Fibroblast of the aortic adventitia (primary cell): ENCODE data around the gene CHP1. TPM values are rescaled to one million over a fixed set of nuclear protein-coding genes. Genes with fewer than 3 reads are reported as not detected.
"Not testable (repeated sequence)": the region's sequence is repeated elsewhere in the genome, so short reads cannot be mapped to it uniquely, and the experiment has no call there.

Experiments
- DNase-seq: peaks from one replicate; pipeline ENCODE4 v3.0.0-alpha.2; 2010; ENCODE audit warnings: low read depth
- H3K4me3 ChIP-seq: 2 replicates; pipeline ENCODE4 v1.5.1; 2011; ENCODE audit warnings: low read depth, mild to moderate bottlenecking, control low read depth, low read length, moderate library complexity
- CTCF ChIP-seq: IDR thresholded peaks from 2 replicates; pipeline ENCODE4 v1.5.1; 2011; ENCODE audit warnings: mild to moderate bottlenecking, low read length, control low read depth, inconsistent platforms; ENCODE audit not compliant: insufficient read depth
- total RNA-seq: library from RNA; depleted of rRNA; stranded (reverse); fragments of >200 nt; gene quantifications from 2 replicates; pipeline ENCODE4 v1.2.3, GENCODE V29; 2012; ENCODE audit warnings: low replicate concordance

CHP1 gene
- total RNA-seq, 1 donor, result 120 TPM

GRCh38 chr15:41231422-41232226 is 556 bp downstream of the CHP1 start:
- peak; percentile 21 for DNase-seq
- no peak for TF ChIP-seq CTCF
- peak overlapping the region; percentile 97 for H3K4me3 ChIP-seq

- no peak overlapping the region for H3K4me3 ChIP-seq
- TF ChIP-seq CTCF, result no peak
- peak; percentile 78 for DNase-seq
Measured at GRCh38 chr15:41233367-41233771, 2.3 kb downstream of the CHP1 start.

- not testable (repeated sequence) for H3K4me3 ChIP-seq, DNase-seq
Measured at GRCh38 chr15:41235228-41235627, 4.2 kb downstream of the CHP1 start.

GRCh38 chr15:41235929-41236328 is 4.9 kb downstream of the CHP1 start:
- TF ChIP-seq CTCF, result no peak

GRCh38 chr15:41238100-41238499 is 7.0 kb downstream of the CHP1 start:
- no peak for DNase-seq
- no peak for TF ChIP-seq CTCF
- H3K4me3 ChIP-seq, result no peak overlapping the region

More at GRCh38 chr15:41235929-41236328, 4.9 kb downstream of the CHP1 start:
- no peak overlapping the region for H3K4me3 ChIP-seq
- DNase-seq, result no peak

GRCh38 chr15:41241221-41241964 is 10.3 kb downstream of the CHP1 start:
- no peak overlapping the region for H3K4me3 ChIP-seq
- TF ChIP-seq CTCF, result no peak
- DNase-seq, result peak; percentile 4

- not testable (repeated sequence) for H3K4me3 ChIP-seq, DNase-seq
Measured at GRCh38 chr15:41250745-41251144, 19.7 kb downstream of the CHP1 start.

- H3K4me3 ChIP-seq, result no peak overlapping the region
- no peak for DNase-seq
- no peak for TF ChIP-seq CTCF
Measured at GRCh38 chr15:41251411-41251810, 20.3 kb downstream of the CHP1 start.
